WTC11 (cell line): ENCODE results near the gene VDR.

ENCODE experiments used
- CREM ChIP-seq: sonication (generic); formaldehyde crosslinking; IDR thresholded peaks from 2 replicates; pipeline ENCODE4 v1.8.1; 2022; ENCODE audit warnings: mild to moderate bottlenecking, missing genetic modification reagents, moderate library complexity
- GABPB1 ChIP-seq: sonication (generic); formaldehyde crosslinking; IDR thresholded peaks from 2 replicates; pipeline ENCODE4 v1.8.1; 2023; ENCODE audit warnings: mild to moderate bottlenecking, missing genetic modification reagents
- RELA ChIP-seq: sonication (generic); formaldehyde crosslinking; IDR thresholded peaks from 2 replicates; pipeline ENCODE4 v1.8.1; 2022; ENCODE audit warnings: missing genetic modification reagents, mild to moderate bottlenecking, borderline replicate concordance
- SMAD3 ChIP-seq: sonication (generic); formaldehyde crosslinking; IDR thresholded peaks from 2 replicates; pipeline ENCODE4 v1.8.0; 2022; ENCODE audit warnings: missing genetic modification reagents, mild to moderate bottlenecking, borderline replicate concordance
- SMAD4 ChIP-seq: sonication (generic); formaldehyde crosslinking; IDR thresholded peaks from 2 replicates; pipeline ENCODE4 v1.8.0; 2022; ENCODE audit warnings: mild to moderate bottlenecking, missing genetic modification reagents
- ZNF317 ChIP-seq: sonication (generic); formaldehyde crosslinking; IDR thresholded peaks from 2 replicates; pipeline ENCODE4 v1.8.1; 2023; ENCODE audit warnings: low read depth, mild to moderate bottlenecking, moderate library complexity, missing genetic modification reagents, borderline replicate concordance
- TF ChIP-seq, protein P1 (sequence below): fragments of 200-600 bp; IDR thresholded peaks from 2 replicates; pipeline ENCODE4 v1.8.0; 2022; ENCODE audit warnings: antibody characterized with exemption
- TF ChIP-seq, protein P2 (sequence below): sonication (generic); formaldehyde crosslinking; IDR thresholded peaks from 2 replicates; pipeline ENCODE4 v1.8.0; 2022; ENCODE audit warnings: missing genetic modification reagents
- TF ChIP-seq, protein P3 (sequence below): sonication (generic); formaldehyde crosslinking; IDR thresholded peaks from 2 replicates; pipeline ENCODE4 v1.8.1; 2023; ENCODE audit warnings: mild to moderate bottlenecking, missing genetic modification reagents, moderate library complexity
- TF ChIP-seq, protein P4 (sequence below): sonication (generic); formaldehyde crosslinking; conservative IDR thresholded peaks from 2 replicates; pipeline ENCODE4 v1.8.1; 2023; ENCODE audit warnings: mild to moderate bottlenecking, low read depth, missing genetic modification reagents, moderate library complexity

DNA sequence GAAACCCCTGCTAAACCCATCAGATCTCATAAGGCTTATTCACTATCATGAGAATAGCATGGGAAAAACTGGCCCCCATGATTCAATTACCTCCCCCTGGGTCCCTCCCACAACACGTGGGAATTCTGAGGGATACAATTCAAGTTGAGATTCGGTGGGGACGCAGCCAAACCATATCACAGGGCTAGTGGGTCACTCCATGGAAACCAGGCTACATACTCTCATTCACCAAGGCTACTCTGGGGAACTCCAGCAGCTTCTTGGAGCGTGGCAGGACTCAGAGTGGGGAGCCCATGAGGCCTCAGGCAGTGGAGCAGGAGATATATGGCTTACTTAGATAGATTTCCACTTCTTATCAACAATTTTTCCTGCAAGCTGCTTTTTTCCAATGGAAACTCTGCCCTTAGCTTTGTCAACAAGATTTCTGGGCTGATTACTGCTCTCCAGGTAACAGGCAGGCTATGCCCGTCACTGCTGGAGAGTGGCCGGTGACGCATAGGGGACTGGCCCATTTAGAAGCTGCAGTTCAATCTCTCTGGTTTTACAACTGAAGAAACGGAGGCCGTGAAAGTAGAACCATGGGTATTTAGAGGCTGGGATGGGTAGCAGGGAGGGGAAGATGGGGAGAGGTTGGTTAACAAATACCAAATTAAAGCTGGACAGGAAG lies 16.5 kb downstream of the VDR start:
- TF ChIP-seq, protein P1, sequence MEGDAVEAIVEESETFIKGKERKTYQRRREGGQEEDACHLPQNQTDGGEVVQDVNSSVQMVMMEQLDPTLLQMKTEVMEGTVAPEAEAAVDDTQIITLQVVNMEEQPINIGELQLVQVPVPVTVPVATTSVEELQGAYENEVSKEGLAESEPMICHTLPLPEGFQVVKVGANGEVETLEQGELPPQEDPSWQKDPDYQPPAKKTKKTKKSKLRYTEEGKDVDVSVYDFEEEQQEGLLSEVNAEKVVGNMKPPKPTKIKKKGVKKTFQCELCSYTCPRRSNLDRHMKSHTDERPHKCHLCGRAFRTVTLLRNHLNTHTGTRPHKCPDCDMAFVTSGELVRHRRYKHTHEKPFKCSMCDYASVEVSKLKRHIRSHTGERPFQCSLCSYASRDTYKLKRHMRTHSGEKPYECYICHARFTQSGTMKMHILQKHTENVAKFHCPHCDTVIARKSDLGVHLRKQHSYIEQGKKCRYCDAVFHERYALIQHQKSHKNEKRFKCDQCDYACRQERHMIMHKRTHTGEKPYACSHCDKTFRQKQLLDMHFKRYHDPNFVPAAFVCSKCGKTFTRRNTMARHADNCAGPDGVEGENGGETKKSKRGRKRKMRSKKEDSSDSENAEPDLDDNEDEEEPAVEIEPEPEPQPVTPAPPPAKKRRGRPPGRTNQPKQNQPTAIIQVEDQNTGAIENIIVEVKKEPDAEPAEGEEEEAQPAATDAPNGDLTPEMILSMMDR = no peak
- TF ChIP-seq RELA (CRISPR knock-in tag) (no peak), SMAD3 (no peak), GABPB1 (CRISPR knock-in tag) (no peak), CREM (CRISPR knock-in tag) (no peak), ZNF317 (no peak), SMAD4 (CRISPR knock-in tag) (no peak)
- TF ChIP-seq, protein P2, sequence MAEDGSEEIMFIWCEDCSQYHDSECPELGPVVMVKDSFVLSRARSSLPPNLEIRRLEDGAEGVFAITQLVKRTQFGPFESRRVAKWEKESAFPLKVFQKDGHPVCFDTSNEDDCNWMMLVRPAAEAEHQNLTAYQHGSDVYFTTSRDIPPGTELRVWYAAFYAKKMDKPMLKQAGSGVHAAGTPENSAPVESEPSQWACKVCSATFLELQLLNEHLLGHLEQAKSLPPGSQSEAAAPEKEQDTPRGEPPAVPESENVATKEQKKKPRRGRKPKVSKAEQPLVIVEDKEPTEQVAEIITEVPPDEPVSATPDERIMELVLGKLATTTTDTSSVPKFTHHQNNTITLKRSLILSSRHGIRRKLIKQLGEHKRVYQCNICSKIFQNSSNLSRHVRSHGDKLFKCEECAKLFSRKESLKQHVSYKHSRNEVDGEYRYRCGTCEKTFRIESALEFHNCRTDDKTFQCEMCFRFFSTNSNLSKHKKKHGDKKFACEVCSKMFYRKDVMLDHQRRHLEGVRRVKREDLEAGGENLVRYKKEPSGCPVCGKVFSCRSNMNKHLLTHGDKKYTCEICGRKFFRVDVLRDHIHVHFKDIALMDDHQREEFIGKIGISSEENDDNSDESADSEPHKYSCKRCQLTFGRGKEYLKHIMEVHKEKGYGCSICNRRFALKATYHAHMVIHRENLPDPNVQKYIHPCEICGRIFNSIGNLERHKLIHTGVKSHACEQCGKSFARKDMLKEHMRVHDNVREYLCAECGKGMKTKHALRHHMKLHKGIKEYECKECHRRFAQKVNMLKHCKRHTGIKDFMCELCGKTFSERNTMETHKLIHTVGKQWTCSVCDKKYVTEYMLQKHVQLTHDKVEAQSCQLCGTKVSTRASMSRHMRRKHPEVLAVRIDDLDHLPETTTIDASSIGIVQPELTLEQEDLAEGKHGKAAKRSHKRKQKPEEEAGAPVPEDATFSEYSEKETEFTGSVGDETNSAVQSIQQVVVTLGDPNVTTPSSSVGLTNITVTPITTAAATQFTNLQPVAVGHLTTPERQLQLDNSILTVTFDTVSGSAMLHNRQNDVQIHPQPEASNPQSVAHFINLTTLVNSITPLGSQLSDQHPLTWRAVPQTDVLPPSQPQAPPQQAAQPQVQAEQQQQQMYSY (CRISPR knock-in tag) = no peak
- TF ChIP-seq, protein P3, sequence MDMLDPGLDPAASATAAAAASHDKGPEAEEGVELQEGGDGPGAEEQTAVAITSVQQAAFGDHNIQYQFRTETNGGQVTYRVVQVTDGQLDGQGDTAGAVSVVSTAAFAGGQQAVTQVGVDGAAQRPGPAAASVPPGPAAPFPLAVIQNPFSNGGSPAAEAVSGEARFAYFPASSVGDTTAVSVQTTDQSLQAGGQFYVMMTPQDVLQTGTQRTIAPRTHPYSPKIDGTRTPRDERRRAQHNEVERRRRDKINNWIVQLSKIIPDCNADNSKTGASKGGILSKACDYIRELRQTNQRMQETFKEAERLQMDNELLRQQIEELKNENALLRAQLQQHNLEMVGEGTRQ (CRISPR knock-in tag) = no peak
- TF ChIP-seq, protein P4, sequence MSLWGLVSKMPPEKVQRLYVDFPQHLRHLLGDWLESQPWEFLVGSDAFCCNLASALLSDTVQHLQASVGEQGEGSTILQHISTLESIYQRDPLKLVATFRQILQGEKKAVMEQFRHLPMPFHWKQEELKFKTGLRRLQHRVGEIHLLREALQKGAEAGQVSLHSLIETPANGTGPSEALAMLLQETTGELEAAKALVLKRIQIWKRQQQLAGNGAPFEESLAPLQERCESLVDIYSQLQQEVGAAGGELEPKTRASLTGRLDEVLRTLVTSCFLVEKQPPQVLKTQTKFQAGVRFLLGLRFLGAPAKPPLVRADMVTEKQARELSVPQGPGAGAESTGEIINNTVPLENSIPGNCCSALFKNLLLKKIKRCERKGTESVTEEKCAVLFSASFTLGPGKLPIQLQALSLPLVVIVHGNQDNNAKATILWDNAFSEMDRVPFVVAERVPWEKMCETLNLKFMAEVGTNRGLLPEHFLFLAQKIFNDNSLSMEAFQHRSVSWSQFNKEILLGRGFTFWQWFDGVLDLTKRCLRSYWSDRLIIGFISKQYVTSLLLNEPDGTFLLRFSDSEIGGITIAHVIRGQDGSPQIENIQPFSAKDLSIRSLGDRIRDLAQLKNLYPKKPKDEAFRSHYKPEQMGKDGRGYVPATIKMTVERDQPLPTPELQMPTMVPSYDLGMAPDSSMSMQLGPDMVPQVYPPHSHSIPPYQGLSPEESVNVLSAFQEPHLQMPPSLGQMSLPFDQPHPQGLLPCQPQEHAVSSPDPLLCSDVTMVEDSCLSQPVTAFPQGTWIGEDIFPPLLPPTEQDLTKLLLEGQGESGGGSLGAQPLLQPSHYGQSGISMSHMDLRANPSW (CRISPR knock-in tag) = no peak
